ENCODE measurements around the gene ALOX5AP. TPM values are rescaled to one million over a fixed set of nuclear protein-coding genes. Genes with fewer than 3 reads are reported as not detected.

Gene ALOX5AP
- polyA plus RNA-seq, 2 of the 4 experiments (the other 2 are of a cell fraction): 2.3 to 2.8 TPM

- peak overlapping the region; percentile 16 to 21; a peak in 2 of 6 replicates for H3K27ac ChIP-seq
- FAIRE-seq (no peak), DNase-seq (ENCODE audit: low read depth in 1 of 2, low spot score in 1 of 2) (no peak), ATAC-seq (no peak)
- H3K9me3 ChIP-seq: no peaks in the 10 kb centered on the region
- H3K4me3 ChIP-seq: no peak overlapping the region
- peaks cover 14% of the 10 kb centered on the region for H3K4me1 ChIP-seq
- POLR2A ChIA-PET: no interaction called here
- CTCF ChIA-PET: interaction anchor here (0.7 to 1.7 kb wide), 5 partner anchors 11 to 336 kb away, joined by 3 to 6 read pairs (median 3); no protein-coding TSS in a partner anchor
- no peak for TF ChIP-seq CBX8 (IDR thresholded peaks at IDR 0.05)
- no peak for TF ChIP-seq MAX (IDR thresholded peaks at IDR 0.05)
- TF ChIP-seq BCL3 (IDR thresholded peaks at IDR 0.05): no peak
- no peak for TF ChIP-seq TFCP2L1 (CRISPR knock-in tag; IDR thresholded peaks at IDR 0.05)
- no peak for TF ChIP-seq MYC (IDR thresholded peaks at IDR 0.05; ENCODE audit: borderline replicate concordance, low read length)
- no peak for TF ChIP-seq CBX2 (IDR thresholded peaks at IDR 0.05; ENCODE audit: borderline replicate concordance, low read depth)
- no peak overlapping the region for H3K4me2 ChIP-seq
- 93% methylated on average over 11 of the region's 13 CpGs for WGBS (ENCODE audit: missing lambda C conversion rate)
These were observed 62.6 kb downstream of the ALOX5AP start for GRCh38 chr13:30797847-30798535.

GRCh38 chr13:30798776-30799355 lies 63.5 kb downstream of the ALOX5AP start:
- Histone ChIP-seq H3K27ac (peak overlapping the region in 1 of 2 experiments; percentile 21; a peak in 1 of 6 replicates), H3K4me3 (no peak overlapping the region), H3K4me1 (peaks cover 16% of the 10 kb centered on the region; the same call in 2 of the 3 replicates), H3K9me3 (no peaks in the 10 kb centered on the region), H3K4me2 (no peak overlapping the region)
- 84% methylated on average over 11 of the region's 11 CpGs for WGBS (ENCODE audit: missing lambda C conversion rate)
- ATAC-seq: no peak
- DNase-seq (ENCODE audit: low read depth in 1 of 2, low spot score in 1 of 2): no peak
- no peak for FAIRE-seq
- POLR2A ChIA-PET: no interaction called here
- no peak for TF ChIP-seq CBX2 (IDR thresholded peaks at IDR 0.05; ENCODE audit: borderline replicate concordance, low read depth)
- no peak for TF ChIP-seq BHLHE40 (IDR thresholded peaks at IDR 0.05; ENCODE audit: low read depth, low read length)
- CTCF ChIA-PET: interaction anchor here (1.0 to 1.7 kb wide), 4 partner anchors 10 to 212 kb away, joined by 3 to 6 read pairs (median 4); no protein-coding TSS in a partner anchor

GRCh38 chr13:30799356-30799824 lies 64.0 kb downstream of the ALOX5AP start:
- CTCF ChIA-PET: interaction anchor here (1.2 to 1.7 kb wide), 2 partner anchors 134 to 212 kb away, joined by 3 to 5 read pairs; no protein-coding TSS in a partner anchor
- POLR2A ChIA-PET: no interaction called here
- FAIRE-seq: no peak
- no peak for TF ChIP-seq RAD21 (conservative IDR thresholded peaks at IDR 0.05 in 1 of 2, IDR thresholded peaks at IDR 0.05 in 1 of 2)
- no peak for TF ChIP-seq E2F6 (IDR thresholded peaks at IDR 0.05; ENCODE audit: borderline replicate concordance, low read depth)
- TF ChIP-seq REST (IDR thresholded peaks at IDR 0.05): no peak
- TF ChIP-seq CTCF (IDR thresholded peaks at IDR 0.05): no peak
- no peak for TF ChIP-seq HEYL (CRISPR knock-in tag; IDR thresholded peaks at IDR 0.05)
- TF ChIP-seq HDAC2 (IDR thresholded peaks at IDR 0.05): no peak
- TF ChIP-seq RNF2 (IDR thresholded peaks at IDR 0.05; ENCODE audit: borderline replicate concordance, low read depth): no peak
- no peak for TF ChIP-seq PBX3 (IDR thresholded peaks at IDR 0.05)
- TF ChIP-seq BCL3 (IDR thresholded peaks at IDR 0.05): no peak
- no peak for TF ChIP-seq EP300 (IDR thresholded peaks at IDR 0.05)
- TF ChIP-seq NPAS2 (CRISPR knock-in tag; IDR thresholded peaks at IDR 0.05; ENCODE audit: borderline replicate concordance): no peak
- TF ChIP-seq HOXA7 (CRISPR knock-in tag; IDR thresholded peaks at IDR 0.05): no peak
- no peak for TF ChIP-seq CHD4 (IDR thresholded peaks at IDR 0.05; ENCODE audit: borderline replicate concordance)

More at GRCh38 chr13:30799356-30799824, 64.0 kb downstream of the ALOX5AP start:
- no peak for ATAC-seq
- no peak overlapping the region for H3K4me3 ChIP-seq
- H3K27ac ChIP-seq: no peak overlapping the region; a peak in 1 of 6 replicates
- 87% methylated on average over 12 of the region's 12 CpGs for WGBS (ENCODE audit: missing lambda C conversion rate)
- peaks cover 16% of the 10 kb centered on the region; the same call in 2 of the 3 replicates for H3K4me1 ChIP-seq
- H3K4me2 ChIP-seq: no peak overlapping the region
- H3K9me3 ChIP-seq: no peaks in the 10 kb centered on the region
- no peak for DNase-seq (ENCODE audit: low read depth in 1 of 2, low spot score in 1 of 2)

Measured in A549 (cell line).